HG03095 (cell line): ENCODE data around the gene BIRC3.

ENCODE experiments used
- ATAC-seq: cut with Tn5 transposase; IDR thresholded peaks from one replicate; pipeline ENCODE4 v1.9.1; 2021; ENCODE audit warnings: moderate library complexity; ENCODE audit not compliant: unreplicated experiment

BIRC3 gene

GRCh38 chr11:102317099-102317767 is at the start of gene BIRC3:
BIRC3 (plus strand) TSS chr11:102317484; CDS start chr11:102324510, 7,026 bp downstream.
- ATAC-seq, result peak; percentile 80

GRCh38 chr11:102267609-102268008 is 49.7 kb upstream of the BIRC3 start:
- ATAC-seq, result no peak

- peak; percentile 96 for ATAC-seq
Observed at GRCh38 chr11:102268083-102268984, 49.0 kb upstream of the BIRC3 start.

GRCh38 chr11:102268985-102269470 is 48.3 kb upstream of the BIRC3 start:
- no peak for ATAC-seq

GRCh38 chr11:102269927-102270326 is 47.4 kb upstream of the BIRC3 start:
- ATAC-seq, result no peak

GRCh38 chr11:102272047-102272824 is 45.0 kb upstream of the BIRC3 start:
- ATAC-seq, result no peak

GRCh38 chr11:102274628-102275027 is 42.7 kb upstream of the BIRC3 start:
- no peak for ATAC-seq

- ATAC-seq, result no peak
Observed at GRCh38 chr11:102276362-102276761, 40.9 kb upstream of the BIRC3 start.

GRCh38 chr11:102276783-102277182 is 40.5 kb upstream of the BIRC3 start:
- no peak for ATAC-seq

- ATAC-seq, result peak; percentile 89
Observed at GRCh38 chr11:102279641-102280170, 37.6 kb upstream of the BIRC3 start.

- no peak for ATAC-seq
Observed at GRCh38 chr11:102280245-102280833, 36.9 kb upstream of the BIRC3 start.

- no peak for ATAC-seq
Observed at GRCh38 chr11:102283116-102283485, 34.2 kb upstream of the BIRC3 start.

- ATAC-seq, result no peak
Observed at GRCh38 chr11:102284008-102284407, 33.3 kb upstream of the BIRC3 start.

GRCh38 chr11:102286292-102286691 is 31.0 kb upstream of the BIRC3 start:
- ATAC-seq, result no peak

GRCh38 chr11:102287964-102288724 is 29.1 kb upstream of the BIRC3 start:
- peak; percentile 87 for ATAC-seq

- ATAC-seq, result no peak
Observed at GRCh38 chr11:102288725-102289083, 28.6 kb upstream of the BIRC3 start.

GRCh38 chr11:102289592-102289991 is 27.7 kb upstream of the BIRC3 start:
- ATAC-seq, result no peak

- no peak for ATAC-seq
Observed at GRCh38 chr11:102291831-102292230, 25.5 kb upstream of the BIRC3 start.

- ATAC-seq, result no peak
Observed at GRCh38 chr11:102292933-102293332, 24.4 kb upstream of the BIRC3 start.
